HCT116 (cell line): ENCODE measurements around the gene AP1S1. TPM values are rescaled to one million over a fixed set of nuclear protein-coding genes. Genes with fewer than 3 reads are reported as not detected.

Experiments used
- ATAC-seq: fragments of 200-7000 bp; cut with Tn5 transposase; 2 replicates; pipeline ENCODE4 v1.9.1; 2020; ENCODE audit warnings: mild to moderate bottlenecking, moderate library complexity
- BruUV-seq: library from RNA; stranded (reverse); fragments of 400-500 nt; replicated peaks from 2 replicates; lab custom pipeline; 2021; lab: Mats Ljungman, UMichigan
- CTCF ChIA-PET: fragments of 300-600 bp; sonication (Branson Sonifier 250); formaldehyde crosslinking; loops from one replicate; lab custom pipeline; 2021; ENCODE audit warnings: antibody characterized with exemption; lab: Charles Lee
- POLR2A ChIA-PET: fragments of 300-600, 350-600 bp; sonication (Branson Sonifier 250); formaldehyde crosslinking; loops from one replicate; lab custom pipeline; 2021; ENCODE audit warnings: antibody characterized with exemption; lab: Charles Lee
- RAD21 ChIA-PET, 2 experiments: fragments of 300-600 bp; sonication (Branson Sonifier 250); formaldehyde crosslinking; loops; one replicate each; lab custom pipeline; 2023; ENCODE audit warnings: low total read pairs in 2 of 2; ENCODE audit not compliant: uncharacterized antibody in 2 of 2, unreplicated experiment in 2 of 2, low non-redundant PET in 1 of 2; lab: Charles Lee
- DNase-seq: peaks from one replicate; pipeline ENCODE4 v3.0.0-alpha.2; 2010; ENCODE audit warnings: low read depth, low spot score
- H2AFZ ChIP-seq: fragments of 200-600 bp; shearing (Covaris generic), sonication (generic); 2 replicates; pipeline ENCODE4 v1.6.1; 2017; ENCODE audit warnings: low read depth, mixed run types, mixed read lengths, antibody characterized with exemption, low read length; ENCODE audit not compliant: poor library complexity, severe bottlenecking
- H3K27ac ChIP-seq: 2 replicates; pipeline ENCODE4 v1.5.1; 2012; ENCODE audit warnings: low read depth, low read length
- H3K27me3 ChIP-seq: fragments of 200-600 bp; sonication (generic); 2 replicates; pipeline ENCODE4 v1.6.1; 2016; ENCODE audit warnings: mixed run types, low read length, mixed read lengths; ENCODE audit not compliant: insufficient read depth
- H3K36me3 ChIP-seq, 2 experiments: fragments of 200-500 bp in 1 of 2; fragments of 200-600 bp in 1 of 2; sonication (Bioruptor generic) in 1 of 2; sonication (generic) in 1 of 2; 2 replicates each; pipeline versions ENCODE4 v1.5.1 to v1.6.1; 2014 to 2016; ENCODE audit warnings: low read length in 2 of 2, inconsistent platforms in 1 of 2, mixed read lengths in 1 of 2, mixed run types in 1 of 2; ENCODE audit not compliant: insufficient read depth in 2 of 2, control insufficient read depth in 1 of 2
- H3K4me1 ChIP-seq, 2 experiments: fragments of 200-600 bp in 1 of 2; sonication (generic) in 1 of 2; 2 replicates each; pipeline versions ENCODE4 v1.5.1 to v1.6.1; 2012 to 2017; ENCODE audit warnings: low read length in 2 of 2, inconsistent platforms in 1 of 2, mild to moderate bottlenecking in 1 of 2, mixed read lengths in 1 of 2, mixed run types in 1 of 2, moderate library complexity in 1 of 2; ENCODE audit not compliant: insufficient read depth in 2 of 2, control insufficient read depth in 1 of 2
- H3K4me2 ChIP-seq: fragments of 200-600 bp; sonication (generic); 2 replicates; pipeline ENCODE4 v1.6.1; 2017; ENCODE audit warnings: mixed run types, low read length, mixed read lengths
- H3K4me3 ChIP-seq, 2 experiments: fragments of 200-600 bp in 1 of 2; sonication (generic) in 1 of 2; replicated peaks in 1 of 2; 2 replicates each; pipeline ENCODE4 v1.5.1; 2011 to 2016; ENCODE audit warnings: low read length in 2 of 2, control low read depth in 1 of 2, low read depth in 1 of 2, mild to moderate bottlenecking in 1 of 2, mixed read lengths in 1 of 2, mixed run types in 1 of 2
- H3K79me2 ChIP-seq: fragments of 200-600 bp; sonication (generic); 2 replicates; pipeline ENCODE4 v1.6.1; 2017; ENCODE audit warnings: mild to moderate bottlenecking, mixed run types, low read length, moderate library complexity, mixed read lengths; ENCODE audit not compliant: insufficient read depth
- H3K9ac ChIP-seq: fragments of 200-600 bp; sonication (generic); 2 replicates; pipeline ENCODE4 v1.6.1; 2016; ENCODE audit warnings: low read length, mixed read lengths
- H3K9me2 ChIP-seq: fragments of 200-600 bp; sonication (generic), shearing (Covaris generic); 2 replicates; pipeline ENCODE4 v1.6.1; 2017; ENCODE audit warnings: mixed run types, mild to moderate bottlenecking, moderate library complexity; ENCODE audit not compliant: insufficient read depth
- H3K9me3 ChIP-seq, 2 experiments: fragments of 200-500 bp in 1 of 2; fragments of 200-600 bp in 1 of 2; sonication (Bioruptor generic) in 1 of 2; sonication (generic) in 1 of 2; 2 replicates each; pipeline ENCODE4 v1.6.1; 2014 to 2017; ENCODE audit warnings: low read length in 2 of 2, mixed read lengths in 2 of 2, inconsistent platforms in 1 of 2, low read depth in 1 of 2, mild to moderate bottlenecking in 1 of 2, mixed run types in 1 of 2, moderate library complexity in 1 of 2; ENCODE audit not compliant: control insufficient read depth in 1 of 2, insufficient read depth in 1 of 2
- H4K20me1 ChIP-seq: fragments of 200-600 bp; sonication (generic), shearing (Covaris generic); 2 replicates; pipeline ENCODE4 v1.6.1; 2017; ENCODE audit warnings: mixed run types, mild to moderate bottlenecking, moderate library complexity; ENCODE audit not compliant: insufficient read depth
- MAX ChIP-seq: IDR thresholded peaks from 2 replicates; pipeline ENCODE4 v1.6.1; 2012
- POLR2A ChIP-seq: IDR thresholded peaks from 2 replicates; pipeline ENCODE4 v1.7.0; 2011; ENCODE audit warnings: borderline replicate concordance; ENCODE audit not compliant: insufficient read depth, insufficient read length; ENCODE audit errors: extremely low read depth
- RAD21 ChIP-seq: IDR thresholded peaks from 2 replicates; pipeline ENCODE4 v1.6.1; 2012; ENCODE audit warnings: low read depth, mild to moderate bottlenecking
- SIN3A ChIP-seq: IDR thresholded peaks from 2 replicates; pipeline ENCODE4 v1.6.1; 2012; ENCODE audit warnings: low read depth
- SP1 ChIP-seq: IDR thresholded peaks from 2 replicates; pipeline ENCODE4 v1.6.1; 2012; ENCODE audit warnings: low read depth
- TCF7L2 ChIP-seq: IDR thresholded peaks from 2 replicates; pipeline ENCODE4 v1.7.0; 2011; ENCODE audit warnings: borderline replicate concordance, inconsistent platforms; ENCODE audit not compliant: insufficient read depth, insufficient read length; ENCODE audit errors: extremely low read depth
- YY1 ChIP-seq: IDR thresholded peaks from 2 replicates; pipeline ENCODE4 v1.6.1; 2011; ENCODE audit warnings: low read length, low read depth, moderate library complexity, mild to moderate bottlenecking; ENCODE audit not compliant: insufficient replicate concordance; ENCODE audit errors: extremely low read depth
- intact Hi-C: fragments of 100-400 bp; cut with micrococcal nuclease; formaldehyde crosslinking; loops from 2 replicates; pipeline ENCODE4 v1.10.0; 2022
- total RNA-seq: library from RNA; stranded (reverse); gene quantifications from one replicate; pipeline ENCODE4 v1.2.1, GENCODE V29; 2021; ENCODE audit not compliant: unreplicated experiment

The AP1S1 gene
- total RNA-seq, 1 experiment from 2014 or later, result 130 TPM

- ATAC-seq (no peak), DNase-seq (no peak)
- H2AFZ ChIP-seq, result no peak overlapping the region
- CTCF ChIA-PET, result interaction anchor here (0.8 to 4.4 kb wide), 13 partner anchors 9 to 262 kb away, joined by 3 to 44 read pairs (median 3); partner anchors contain the start of genes PLOD3, TRIM56, VGF and ZNHIT1
- H3K27ac ChIP-seq, result peak overlapping the region; percentile 78
- H4K20me1 ChIP-seq, result no peaks in the 10 kb centered on the region
- peak overlapping the region; percentile 94 for H3K9ac ChIP-seq
- no peaks in the 10 kb centered on the region for H3K27me3 ChIP-seq
- H3K9me3 ChIP-seq, result no peaks in the 10 kb centered on the region
- BruUV-seq, result TSS peak; percentile 30
- peaks cover 6 to 32% of the 10 kb centered on the region in 2 experiments; a peak in 3 of 4 replicates for H3K36me3 ChIP-seq
- peaks cover 54 to 72% of the 10 kb centered on the region in 2 experiments for H3K4me1 ChIP-seq
- POLR2A ChIA-PET, result interaction anchor here (0.7 to 2.8 kb wide), 10 partner anchors 8 to 183 kb away, joined by 3 to 11 read pairs (median 5); partner anchors contain the start of genes SERPINE1 and VGF
- intact Hi-C loops, result no loop called here
- peak overlapping the region; percentile 98 for H3K4me2 ChIP-seq
- RAD21 ChIA-PET, result interaction anchor here (0.7 to 0.9 kb wide), 3 partner anchors 8 to 14 kb away, joined by 3 to 7 read pairs (median 3); partner anchors contain the start of gene VGF (in 2 of the 2)
- H3K9me2 ChIP-seq, result no peaks in the 10 kb centered on the region
- H3K79me2 ChIP-seq, result peaks cover 43% of the 10 kb centered on the region
- TF ChIP-seq YY1, result no peak
- no peak for TF ChIP-seq TCF7L2
- no peak for TF ChIP-seq POLR2A
- TF ChIP-seq MAX, result no peak
- no peak for TF ChIP-seq SP1
- TF ChIP-seq SIN3A, result no peak
- no peak for TF ChIP-seq RAD21
- TF ChIP-seq, all 23 proteins: peak for 0
- H3K4me3 ChIP-seq, result peak overlapping the region in 1 of 2 experiments; percentile 85; a peak in 1 of 4 replicates
Observed at GRCh38 chr7:101156866-101157589, 2.8 kb downstream of the AP1S1 start.
